Frontal cortex (tissue), 4 donors: ENCODE data around the gene IL17F. TPM values are rescaled to one million over a fixed set of nuclear protein-coding genes. Genes with fewer than 3 reads are reported as not detected.

Source experiments
- DNase-seq, 2 donors: peaks; one replicate each; pipeline ENCODE4 v3.0.0; 2012; ENCODE audit warnings: low spot score in 2 of 2
- FAIRE-seq: peaks from 2 replicates; lab custom pipeline; 2012; peaks lifted over from hg19 to GRCh38; lab: Jason Lieb, UNC
- total RNA-seq: library from RNA; depleted of rRNA; stranded (reverse); fragments of >200 nt; gene quantifications from one replicate; pipeline ENCODE4 v1.2.3, GENCODE V29; 2014
- donor health status: control.
- donor health status: control.
- donor health status: control.

IL17F gene
- total RNA-seq, 1 donor from 2014 or later = not detected

DNA sequence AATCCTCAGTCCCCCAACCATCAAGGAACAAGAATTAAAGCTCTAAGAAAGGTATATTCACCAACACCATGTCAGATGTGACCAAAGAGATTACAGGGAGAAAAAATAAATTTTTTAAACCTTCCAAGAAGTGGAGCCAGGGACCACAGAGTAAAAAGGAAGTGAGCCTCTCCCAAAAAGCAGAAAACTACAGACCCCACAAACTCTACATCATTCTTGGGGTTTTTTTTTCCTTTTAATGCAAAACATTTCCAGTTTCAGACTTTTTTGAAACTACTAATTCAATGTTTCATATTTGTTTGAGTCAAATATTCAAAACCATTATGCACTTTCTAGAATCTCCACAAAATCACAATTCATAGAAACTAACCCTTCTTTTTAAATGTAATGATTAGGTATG, 6.8 kb upstream of the IL17F start:
- FAIRE-seq = no peak
- no peak for DNase-seq

DNA sequence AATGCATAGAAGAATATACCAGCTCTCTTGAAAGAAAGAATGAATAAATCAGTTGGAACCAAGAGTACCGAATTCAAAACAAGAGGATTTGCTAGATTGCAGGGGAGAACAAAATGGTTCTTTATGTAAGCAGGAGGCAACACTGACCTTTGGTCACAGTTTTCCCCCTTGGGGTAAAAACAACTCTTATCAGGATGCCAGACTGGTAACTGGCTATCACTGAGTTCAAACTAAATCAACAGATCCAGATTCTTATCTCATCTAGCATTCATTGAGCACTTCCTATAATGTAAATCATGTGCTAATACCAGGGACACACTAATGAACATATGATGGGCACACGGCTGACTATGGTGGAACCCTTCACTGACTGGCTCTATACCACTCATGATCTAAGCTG, 4.8 kb upstream of the IL17F start:
- DNase-seq (no peak), FAIRE-seq (no peak)

DNA sequence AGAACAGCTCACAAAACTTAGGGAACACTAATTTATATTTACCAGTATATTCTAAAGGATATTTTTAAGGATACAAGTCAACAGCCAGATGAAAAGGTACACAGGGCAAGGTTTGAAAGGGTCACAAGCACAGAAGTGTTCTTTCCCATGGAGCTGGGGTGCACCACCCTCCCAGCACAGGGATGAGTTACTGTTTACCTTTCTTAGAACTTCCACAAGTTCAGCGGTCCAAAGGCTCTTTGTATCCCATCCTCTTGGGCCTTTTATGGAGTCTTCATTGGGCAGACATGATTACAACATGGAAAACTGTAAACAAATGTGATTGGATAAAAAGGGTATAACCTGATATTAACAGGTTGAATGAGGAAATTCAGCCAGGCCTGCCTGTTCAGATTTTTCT, 1.1 kb upstream of the IL17F start:
- no peak for DNase-seq
- no peak for FAIRE-seq

DNA sequence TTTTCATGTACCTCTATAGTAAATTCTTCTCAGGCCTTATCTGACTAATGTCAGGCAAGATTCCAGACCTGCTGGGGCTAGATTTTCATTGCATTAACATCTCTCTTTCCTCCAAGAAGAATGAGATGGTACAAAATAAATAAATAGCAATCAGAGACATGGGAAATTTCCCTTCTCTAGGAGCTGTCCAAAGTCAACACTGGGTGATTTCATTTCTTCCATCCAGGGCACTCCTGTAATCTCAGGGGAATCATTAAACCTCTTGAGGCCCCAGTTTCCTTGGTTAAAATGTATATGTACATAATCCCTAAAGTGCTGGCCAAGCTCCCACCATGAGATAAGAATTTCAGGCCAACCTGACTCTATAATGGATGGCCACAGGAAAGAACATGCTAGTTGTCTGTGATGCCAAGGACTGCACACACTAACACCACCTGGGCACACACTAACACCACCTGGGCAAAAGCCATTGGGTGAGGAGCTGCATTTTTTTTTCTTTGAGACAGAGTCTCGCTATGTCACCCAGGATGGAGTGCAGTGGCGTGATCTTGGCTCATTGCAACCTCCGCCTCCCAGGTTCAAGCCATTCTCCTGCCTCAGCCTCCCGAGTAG, 912 bp downstream of the IL17F start:
- DNase-seq = no peak
- no peak for FAIRE-seq

DNA sequence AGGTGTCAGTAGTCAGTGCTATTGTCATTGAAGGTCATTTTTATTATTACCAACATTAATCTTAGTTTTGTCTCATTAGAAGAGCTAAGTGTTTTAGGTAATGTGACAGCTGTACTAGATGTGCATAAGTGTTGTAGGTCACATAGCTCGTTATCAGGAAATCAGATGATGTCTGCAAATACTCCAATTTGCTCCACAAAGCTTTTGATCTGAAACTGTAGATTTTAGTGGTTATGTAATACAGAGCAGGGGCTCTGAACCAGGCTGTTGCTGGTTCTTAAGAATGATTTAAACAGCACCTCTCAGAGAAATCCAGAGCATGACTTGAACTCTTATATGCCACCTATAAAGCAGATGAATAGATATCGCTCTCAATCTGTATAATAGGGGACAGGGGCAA, 2.5 kb downstream of the IL17F start:
- FAIRE-seq (no peak), DNase-seq (no peak)

DNA sequence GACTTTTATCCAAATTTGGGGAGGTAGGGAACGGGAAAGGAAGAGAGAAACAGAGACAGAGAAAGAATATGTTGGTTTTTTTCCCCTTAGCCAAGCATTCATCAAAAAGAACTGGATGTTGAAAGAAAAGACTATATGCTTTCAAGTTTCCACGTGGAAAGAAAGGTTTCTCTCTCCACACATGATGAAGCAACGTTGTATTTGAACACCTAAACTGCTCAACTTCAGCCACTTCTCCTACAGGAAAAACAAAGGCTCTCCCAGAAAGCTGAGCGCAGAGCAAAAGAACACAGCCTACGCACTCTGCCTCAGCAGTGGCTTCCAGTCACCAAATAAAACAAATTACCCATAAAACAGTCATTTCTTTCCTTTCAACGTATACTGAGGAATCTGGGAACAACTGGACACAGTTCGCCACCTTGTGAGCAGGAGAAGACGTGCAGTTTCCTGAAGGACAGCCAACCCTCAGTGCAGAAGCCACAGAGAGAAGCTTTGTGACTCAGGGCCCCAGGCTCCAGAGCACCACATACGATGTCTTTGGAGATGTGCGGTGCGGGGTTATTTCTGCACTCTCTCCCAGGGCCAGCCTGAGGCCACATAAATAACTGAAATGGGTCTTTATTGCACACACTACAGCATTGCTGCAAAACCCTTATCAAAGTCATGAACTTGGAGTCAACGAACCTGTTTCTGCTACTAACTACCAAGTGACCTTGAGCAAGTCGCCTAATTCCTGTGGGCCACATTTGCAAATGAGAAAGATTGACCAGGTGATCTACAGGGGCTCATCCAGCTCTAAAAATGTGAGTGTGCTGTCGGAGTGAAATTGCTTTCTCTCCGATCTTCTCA, 10.1 kb downstream of the IL17F start:
- FAIRE-seq (no peak), DNase-seq (peak in 1 of 2 donors; percentile 12)

DNA sequence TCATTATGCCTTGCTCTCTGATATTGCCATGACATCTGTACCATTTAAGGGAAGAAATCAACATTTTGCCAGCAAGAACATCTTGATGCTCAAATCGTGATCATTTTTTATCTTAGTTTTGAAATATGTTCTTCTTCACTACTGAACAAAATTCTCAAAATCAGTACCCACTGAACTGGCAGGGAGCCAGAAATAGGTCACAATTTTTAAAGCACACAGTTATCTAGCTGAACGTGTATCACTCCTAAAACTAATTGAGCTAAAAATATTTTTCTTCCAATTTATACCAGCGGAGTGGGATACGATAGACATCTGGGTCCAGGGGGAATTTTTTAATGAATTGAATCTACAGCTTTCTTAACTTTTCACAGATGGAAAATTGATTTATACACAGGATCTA, 11.3 kb downstream of the IL17F start:
- FAIRE-seq = no peak

DNA sequence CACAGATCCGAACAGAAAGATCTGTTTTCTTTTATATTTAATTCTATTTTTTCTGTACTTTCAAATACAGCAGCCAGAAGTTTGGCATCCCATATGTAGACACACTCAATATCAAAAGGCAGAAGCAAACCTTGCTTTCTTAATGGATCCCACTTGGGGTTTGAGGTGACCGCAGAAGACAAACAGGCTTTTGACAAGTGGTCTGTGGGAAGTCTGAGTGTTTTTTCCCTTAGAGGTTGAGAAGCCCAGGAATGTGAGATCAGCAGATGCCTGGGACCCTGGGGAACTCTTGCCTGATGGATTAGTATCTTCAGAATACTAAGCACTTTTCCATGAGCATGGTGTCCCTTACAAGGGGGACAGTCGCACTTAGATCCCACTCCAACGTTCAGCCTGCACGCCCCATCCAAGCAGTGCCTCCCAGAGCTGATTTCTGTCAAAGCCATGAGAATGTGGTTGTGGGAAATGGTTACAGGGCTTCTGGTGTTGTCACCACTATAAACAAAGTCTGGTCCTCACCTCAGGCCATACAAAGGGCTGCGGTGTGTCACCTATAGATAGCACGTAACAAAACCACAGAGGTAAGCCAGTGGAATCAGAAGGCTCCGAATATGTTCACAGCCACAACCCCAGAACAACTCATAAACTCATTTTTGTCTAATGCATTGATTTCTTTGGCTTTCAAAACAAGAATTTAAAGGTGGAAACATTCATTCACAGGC, 12.7 kb downstream of the IL17F start:
- FAIRE-seq = no peak
- DNase-seq = no peak

More for the DNA sequence above, 11.3 kb downstream of the IL17F start:
- no peak for DNase-seq

DNA sequence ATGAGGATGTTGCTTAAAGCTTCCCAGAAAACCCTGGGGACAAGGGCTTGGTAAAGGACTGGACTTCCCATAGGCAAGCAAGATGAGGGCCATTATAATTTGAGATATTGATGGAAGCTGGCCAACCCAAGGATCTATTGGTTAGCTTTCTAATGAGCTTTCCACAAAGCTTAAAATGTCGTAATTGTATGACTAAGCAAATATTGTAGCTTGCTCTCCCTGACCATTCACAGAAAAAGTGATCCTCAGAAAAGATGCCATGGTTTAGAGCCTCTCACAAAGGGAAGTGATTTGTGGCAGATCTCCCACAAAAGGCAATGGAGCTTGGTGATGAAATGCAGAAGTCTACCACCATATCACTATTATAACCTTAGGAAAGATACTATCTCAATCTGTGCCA, 13.6 kb downstream of the IL17F start:
- FAIRE-seq (no peak), DNase-seq (no peak)

DNA sequence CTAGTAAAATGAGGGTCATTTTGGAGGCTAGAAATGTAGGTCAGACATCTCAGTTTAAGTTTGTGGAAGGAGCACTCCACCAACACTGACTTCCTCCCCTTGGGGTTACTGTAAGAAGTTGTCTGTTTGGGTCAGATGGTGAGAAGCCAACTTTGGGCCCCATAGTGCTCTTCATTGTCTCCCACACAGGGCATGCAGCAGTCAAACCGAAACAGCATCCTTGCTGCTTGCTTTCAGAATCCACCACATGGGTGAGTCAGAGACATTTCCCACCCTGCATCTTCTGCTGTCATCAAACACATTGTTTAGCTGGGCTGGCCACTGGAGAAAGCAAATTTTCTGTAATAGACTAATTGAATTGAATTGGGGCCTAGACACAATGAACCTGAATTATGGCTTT, 16.8 kb downstream of the IL17F start:
- FAIRE-seq = no peak

DNA sequence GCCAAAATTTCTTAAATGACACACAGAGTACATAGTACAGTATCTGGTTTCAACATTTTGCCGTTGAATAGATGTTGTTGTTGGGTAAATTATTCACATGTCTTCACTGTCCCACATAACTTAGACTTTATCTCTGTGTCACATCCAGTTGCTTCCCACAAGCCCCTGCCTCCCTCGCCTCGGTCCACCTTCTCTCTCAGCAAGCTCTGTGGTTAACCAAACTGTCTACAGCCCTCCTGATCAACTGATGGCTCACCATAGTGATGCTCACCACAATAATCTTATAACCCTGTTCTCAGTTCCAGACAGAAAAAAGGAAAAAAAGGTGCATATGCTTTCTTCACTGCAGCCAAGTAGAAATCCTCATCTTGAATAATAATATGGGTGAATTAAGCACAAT, 23.0 kb downstream of the IL17F start:
- no peak for FAIRE-seq
- DNase-seq = no peak

More for the DNA sequence above, 16.8 kb downstream of the IL17F start:
- no peak for DNase-seq

DNA sequence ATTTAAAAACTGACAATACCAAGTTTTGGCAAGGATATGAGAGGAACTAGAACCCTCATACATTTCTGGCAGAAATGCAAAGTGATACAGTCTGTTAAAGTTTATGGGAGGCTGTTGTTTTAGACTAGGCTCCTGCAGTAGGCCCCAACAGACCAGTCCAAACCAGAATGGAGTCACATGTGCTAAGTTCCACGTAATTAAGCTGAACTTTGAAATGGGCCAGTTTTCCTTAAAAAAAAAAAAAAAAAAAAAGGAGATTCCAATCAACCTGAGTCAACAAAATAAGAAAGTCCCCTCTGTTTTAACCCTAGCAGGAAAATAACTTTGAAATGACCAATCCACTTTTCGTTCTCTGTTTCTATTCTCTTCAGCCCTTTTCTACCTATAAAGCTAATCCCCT, 26.5 kb downstream of the IL17F start:
- no peak for FAIRE-seq
- no peak for DNase-seq

DNA sequence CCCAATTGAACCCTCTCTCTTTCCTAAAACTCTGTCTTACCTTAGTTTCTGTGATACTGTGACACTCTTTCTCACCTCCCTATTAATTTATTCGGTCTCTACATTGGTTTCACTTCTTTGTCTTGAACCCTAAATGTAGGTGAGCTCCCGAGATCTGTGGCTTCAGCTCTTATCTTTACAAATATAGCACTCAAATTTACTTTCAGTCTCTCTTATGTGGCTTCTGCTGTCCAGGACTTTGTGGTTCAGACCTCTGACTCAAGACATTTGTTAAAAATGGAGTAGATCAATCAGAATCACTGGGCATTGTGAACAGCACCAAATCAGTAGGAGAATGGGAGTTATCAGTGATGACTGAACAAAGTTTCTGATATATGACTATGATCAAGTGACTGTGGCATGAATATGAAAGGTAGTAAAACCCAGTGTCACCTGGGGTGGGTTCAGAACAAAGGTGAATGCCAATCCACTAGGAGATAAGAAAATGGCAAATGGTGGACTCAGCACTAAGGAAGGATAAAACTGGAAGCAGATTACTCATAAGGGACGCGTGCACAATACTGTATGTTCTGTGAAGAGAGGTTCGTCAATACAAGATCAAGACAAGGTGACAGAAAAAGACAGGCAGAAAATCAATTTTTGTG, 27.2 kb downstream of the IL17F start:
- DNase-seq (no peak), FAIRE-seq (no peak)

DNA sequence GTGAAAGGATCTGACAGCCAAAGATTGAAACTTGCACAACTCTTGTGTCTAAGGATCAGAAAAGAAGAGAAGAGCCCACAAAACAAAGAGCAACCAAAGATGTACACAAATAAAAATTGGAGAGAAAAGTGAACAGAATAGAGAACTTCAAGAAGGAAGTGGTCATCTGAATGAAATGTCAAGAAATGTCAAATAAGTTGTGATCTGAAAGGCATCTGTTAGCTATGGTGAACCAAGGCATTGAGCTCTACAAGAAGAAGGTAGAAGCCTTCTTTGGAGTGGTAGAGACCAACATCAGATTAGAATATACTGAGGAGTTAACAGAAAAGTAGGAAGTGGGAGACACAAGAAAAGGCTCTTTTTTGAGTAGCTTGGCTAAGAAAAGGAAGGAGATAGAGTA, 28.5 kb downstream of the IL17F start:
- no peak for FAIRE-seq

DNA sequence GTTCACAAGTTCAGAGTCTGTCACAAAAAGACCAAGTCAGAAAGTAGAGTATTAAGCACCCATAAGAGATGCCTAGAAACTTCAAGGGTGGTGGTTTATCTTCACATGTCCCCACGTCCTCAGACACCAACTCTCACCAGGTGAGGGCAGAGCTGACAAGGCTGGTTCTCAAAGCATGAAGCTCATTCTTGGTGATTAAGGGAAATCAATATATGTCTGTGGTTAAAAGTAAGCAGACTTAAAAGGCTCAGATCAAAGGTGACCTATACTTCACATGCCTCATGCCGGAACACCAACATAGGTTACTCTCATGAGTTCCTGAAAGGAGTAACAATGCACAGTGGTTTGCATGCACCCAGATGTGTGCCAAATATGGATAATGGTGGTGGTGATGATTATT, 31.2 kb downstream of the IL17F start:
- no peak for FAIRE-seq
- DNase-seq = no peak

More for the DNA sequence above, 28.5 kb downstream of the IL17F start:
- no peak for DNase-seq

DNA sequence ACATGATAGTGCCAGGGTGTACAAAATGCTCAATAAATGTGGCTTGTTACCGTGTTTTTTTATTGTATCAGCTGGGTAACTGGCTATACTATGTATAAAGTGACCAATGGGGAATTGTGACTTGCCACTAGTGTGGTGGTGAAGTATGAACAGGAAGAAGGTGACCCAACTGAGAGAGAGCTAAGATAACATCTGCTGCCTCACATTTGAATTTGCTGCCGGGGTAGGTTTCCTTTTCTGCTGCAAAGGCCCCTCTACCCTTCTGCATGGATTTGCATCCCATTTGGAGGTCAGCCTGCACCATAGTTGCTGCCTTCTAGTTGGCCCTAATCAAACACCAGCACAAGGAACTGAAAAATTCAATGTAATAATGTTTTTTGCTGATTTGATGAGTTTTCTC, 34.1 kb downstream of the IL17F start:
- no peak for FAIRE-seq

DNA sequence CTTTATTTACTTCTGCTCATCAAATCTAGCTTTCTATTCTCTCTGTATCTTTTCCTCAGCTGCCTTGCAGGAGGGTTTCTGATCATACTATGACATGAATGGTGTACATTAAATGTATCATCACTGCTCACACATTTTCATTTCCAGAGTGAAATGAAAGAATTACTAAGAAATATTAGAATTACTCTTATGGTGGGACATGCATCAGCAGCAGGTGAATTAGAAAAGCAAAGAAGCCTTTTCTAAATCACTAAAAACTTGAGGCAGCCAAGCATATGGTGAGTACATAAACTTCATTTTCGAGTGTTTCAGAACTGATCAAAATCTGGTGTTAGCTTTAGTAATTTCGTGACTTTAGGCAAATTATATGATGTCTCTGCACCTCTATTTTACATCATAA, 34.5 kb downstream of the IL17F start:
- DNase-seq (no peak), FAIRE-seq (no peak)

More for the DNA sequence above, 34.1 kb downstream of the IL17F start:
- DNase-seq = no peak

DNA sequence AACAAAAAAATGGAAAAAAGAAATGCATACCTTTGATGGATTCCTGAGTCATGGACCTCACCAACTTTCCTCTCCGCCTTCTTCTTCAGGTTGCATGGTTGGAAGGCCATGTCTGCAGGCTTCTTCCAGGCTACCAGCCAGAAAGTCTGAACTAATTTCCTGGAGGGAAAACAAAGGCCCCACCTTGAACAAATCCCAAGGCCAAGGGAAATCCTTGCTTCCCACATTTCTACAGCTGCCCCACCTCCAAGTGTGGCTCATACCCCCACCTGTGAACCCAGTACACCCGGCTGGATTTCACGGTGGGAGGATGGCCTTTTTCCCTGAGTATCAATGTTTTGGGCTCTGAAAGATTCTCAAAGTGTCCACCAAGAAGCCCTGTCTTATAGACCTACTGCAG, 35.7 kb downstream of the IL17F start:
- DNase-seq (no peak), FAIRE-seq (no peak)

DNA sequence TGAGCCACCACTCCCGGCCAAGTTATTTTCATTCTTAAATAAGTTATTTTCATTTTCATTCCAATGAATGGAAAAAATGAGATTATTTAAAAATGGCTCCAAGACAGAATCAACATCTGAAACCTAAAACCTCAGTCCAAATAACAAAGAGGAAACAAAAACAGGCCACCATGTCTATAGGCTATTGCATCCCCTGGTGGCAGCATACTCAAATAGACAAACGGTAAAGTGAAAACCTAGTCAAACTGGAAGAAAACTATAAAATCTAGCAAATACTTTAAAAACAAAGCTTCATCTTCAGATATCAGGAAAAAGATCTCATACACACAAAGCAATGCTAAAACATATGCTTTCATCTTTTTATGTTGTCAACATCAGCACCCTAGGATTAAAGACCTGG, 37.2 kb downstream of the IL17F start:
- FAIRE-seq (no peak), DNase-seq (no peak)

DNA sequence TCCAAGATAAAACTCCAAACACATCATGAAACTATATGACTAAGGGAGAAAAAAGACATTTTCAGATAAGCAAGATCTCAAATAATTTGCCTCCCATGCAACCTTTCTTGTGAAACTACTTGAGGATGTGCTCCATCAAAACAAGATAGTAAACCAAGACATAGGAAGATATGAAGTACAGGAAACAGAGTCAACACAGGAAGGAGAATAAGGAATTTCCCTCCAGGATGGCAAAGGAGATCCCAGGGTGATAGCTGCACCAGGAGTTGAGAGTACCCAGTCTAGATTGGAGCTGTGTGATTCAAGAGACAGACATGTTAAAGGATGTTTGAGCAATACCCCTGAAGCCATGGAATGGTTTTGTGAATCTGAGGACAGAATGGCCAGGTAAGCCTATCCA, 42.8 kb downstream of the IL17F start:
- FAIRE-seq = no peak
- DNase-seq = no peak
